Measurements from ENCODE around the gene RIT2. TPM values are rescaled to one million over a fixed set of nuclear protein-coding genes. Genes with fewer than 3 reads are reported as not detected.

The RIT2 gene
- total and polyA plus RNA-seq, 4 experiments from 2014 or later, result not detected

Other genes starting within 250 kb of the RIT2 start
- gene SYT4, start 161.8 kb upstream of the RIT2 start, total RNA-seq, result not detected
- gene SYT4, start 161.8 kb upstream of the RIT2 start, polyA plus RNA-seq, result not detected